NCI-H2227 (cell line): ENCODE measurements around the gene ZNF638.

ENCODE experiments used
- DNase-seq: peaks from one replicate; lab custom pipeline; 2025; ENCODE audit not compliant: unreplicated experiment; lab: John Stamatoyannopoulos, UW

The ZNF638 gene

DNA sequence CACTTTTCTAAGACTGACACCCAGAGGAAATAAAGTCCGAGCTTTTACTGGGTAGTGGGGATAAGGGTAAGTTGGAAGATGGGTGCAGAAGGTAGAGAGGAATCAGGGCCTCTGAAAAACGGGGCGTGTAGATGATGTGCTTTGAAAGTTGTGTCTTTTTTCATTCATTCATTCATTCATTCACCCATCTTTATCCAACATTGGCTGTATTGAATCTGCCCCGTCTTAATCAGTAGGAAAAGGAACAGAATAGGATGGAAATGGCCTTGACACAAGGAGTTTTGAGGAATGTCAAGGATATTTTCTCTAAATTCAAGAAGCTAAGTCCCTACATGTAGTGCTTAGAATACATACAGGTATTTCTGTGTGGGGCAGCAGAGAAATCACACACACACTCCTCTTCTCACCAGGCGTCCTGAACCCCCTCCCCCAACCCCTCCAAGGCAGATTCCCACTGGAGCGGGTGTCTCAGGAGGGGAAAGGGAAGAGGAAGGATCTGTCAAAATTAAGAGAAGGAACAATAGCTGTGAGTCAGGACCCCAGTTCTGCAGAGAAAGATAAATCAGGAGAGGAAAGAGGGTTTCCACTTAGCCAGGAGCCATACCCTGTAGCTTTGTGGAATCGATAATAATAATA lies 135.7 kb downstream of the ZNF638 start:
- DNase-seq: no peak

DNA sequence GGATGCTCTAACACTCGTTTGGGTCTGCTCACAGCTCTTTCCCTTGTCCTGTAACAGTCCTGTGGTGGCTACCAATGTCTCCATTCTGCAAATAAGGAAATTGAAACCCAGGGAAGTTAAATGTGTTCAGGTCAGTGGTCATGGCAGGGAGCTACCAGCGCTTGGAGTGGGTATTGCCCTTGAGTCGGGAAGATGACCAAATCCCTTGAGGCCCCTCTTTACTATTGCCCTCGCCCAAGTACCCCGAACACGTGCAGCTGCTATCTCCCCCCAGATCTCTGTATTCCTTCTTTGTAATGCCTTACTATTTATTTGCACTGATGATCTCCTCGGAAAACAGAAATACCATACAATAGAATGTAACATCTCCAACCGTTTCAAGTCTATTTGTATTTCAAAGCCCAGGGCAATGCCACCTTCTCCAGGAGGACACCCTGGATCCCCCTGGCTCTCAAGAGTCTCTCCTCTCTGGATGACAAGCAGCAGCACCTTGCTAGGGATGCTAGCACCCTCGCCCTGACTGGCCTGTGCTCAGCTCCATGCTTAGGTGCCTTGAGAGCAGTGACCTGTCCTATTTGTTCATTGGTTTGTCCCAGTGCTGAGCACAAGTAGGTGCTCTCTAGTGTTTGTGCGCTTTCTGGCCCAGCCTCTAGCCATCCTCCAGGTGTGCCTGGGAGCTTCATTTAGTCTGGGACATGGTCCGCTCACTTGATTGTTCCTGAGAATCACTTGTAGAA lies 136.9 kb downstream of the ZNF638 start:
- DNase-seq: no peak

DNA sequence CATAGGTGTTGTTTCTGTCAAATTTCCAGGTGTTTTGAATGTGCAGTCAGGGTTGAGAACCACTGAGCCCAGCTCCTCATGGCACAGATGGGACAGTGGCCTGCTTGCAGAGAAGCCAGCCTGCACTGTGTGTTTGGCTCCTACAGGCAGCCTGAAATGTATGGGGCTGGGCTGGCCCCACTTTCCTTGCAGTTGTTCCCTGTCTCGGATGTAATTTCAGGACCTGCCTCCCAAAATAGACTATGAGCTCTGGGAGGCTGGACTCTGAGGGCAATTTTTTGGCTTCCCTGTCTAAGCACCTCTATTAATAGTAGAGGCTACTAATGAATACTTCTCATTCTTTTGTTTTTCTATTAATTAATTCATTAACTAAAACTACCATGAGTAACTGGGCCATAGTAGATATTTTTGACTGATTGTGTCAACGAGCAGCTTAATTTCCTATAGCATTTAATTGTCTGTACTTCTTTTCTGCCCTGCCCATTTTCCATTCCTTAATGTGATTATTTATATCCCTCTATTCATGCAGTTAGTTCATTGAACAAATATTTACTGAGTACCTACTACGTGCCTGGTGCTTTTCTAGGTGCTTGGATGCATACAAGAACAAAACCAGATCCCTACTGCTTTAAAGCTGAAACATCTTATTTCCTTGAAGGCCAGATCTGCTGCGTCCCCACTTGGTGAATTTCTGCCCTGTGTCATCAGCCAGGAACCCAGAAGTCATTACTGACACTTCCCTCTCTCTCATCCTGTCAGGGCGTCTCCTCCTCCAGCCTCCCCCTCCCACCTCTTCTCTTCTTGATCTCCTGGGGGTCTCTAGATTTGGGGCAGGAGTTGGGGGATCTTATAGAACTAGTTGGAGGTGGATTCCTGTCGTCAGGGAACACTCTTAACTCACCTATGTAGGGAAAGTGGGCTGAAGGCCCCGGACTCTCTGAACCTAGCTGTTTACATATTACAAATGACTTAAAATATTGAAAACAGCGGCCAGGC lies 138.1 kb downstream of the ZNF638 start:
- DNase-seq: no peak

DNA sequence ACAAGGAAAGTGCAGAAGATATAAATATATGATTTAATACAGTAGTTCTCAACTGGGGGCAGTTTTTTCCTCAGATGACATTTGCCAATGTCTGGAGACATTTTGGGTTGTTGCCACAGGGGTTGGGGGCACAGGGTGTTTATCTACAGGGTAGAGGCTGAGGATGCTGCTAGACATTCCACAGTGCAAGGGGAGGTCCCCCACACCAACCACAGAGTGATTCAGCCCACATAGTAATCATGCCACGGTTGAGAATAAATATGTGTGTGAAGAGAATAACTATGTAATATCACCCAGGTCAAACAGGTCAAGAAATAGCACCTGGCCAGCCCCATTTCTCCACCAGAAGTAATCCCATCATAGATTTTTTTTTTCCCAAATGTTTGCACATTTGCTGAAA lies 139.7 kb downstream of the ZNF638 start:
- DNase-seq: no peak

DNA sequence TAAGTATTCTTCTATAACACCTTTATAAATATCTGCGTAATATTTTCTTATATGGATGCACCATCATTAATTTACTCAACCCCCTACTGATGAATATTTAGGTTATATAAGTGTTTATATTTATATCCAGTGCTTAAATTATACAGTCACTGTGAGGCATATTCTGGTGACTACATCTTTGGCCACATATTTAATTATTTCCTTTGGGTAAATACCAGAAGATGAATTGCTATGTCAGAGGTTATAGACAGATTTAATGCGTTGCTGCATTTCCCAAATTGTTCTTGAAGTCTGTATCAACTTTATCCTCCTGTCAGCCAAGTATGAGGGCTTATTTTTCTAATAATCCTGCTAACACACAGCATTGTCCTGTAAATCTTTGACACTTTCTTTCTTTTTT lies 140.4 kb downstream of the ZNF638 start:
- no peak for DNase-seq

DNA sequence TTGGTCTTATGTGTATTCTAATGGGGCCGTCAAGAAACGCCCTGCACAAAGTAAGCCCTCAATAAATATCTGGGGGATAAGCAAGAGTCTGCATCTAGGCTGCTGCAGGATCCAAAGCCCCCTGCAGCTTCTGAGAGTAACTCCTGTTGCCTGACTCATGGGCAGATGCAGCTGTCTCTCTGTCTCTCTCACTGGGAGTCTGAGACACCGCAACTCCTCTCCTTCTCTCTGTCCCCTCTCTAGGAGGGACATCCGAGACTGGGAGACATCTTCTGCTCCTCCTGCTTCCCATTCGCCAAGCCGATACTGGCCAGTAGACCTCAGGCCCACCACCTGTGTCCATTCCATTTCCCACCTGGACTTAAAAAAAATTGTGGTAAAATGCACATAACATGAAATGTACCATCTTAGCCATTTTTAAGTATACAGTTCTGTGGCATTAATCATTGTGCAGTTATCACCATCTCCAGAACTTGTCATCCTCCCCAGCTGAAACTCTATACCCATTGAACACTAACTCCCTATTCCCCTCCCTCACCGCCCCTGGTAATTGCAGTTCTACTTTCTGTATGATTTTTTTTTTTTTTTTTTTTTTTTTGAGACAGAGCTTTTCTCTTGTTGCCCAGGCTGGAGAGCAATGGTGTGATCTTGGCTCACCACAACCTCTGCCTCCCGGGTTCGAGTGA lies 141.9 kb downstream of the ZNF638 start:
- DNase-seq: no peak

DNA sequence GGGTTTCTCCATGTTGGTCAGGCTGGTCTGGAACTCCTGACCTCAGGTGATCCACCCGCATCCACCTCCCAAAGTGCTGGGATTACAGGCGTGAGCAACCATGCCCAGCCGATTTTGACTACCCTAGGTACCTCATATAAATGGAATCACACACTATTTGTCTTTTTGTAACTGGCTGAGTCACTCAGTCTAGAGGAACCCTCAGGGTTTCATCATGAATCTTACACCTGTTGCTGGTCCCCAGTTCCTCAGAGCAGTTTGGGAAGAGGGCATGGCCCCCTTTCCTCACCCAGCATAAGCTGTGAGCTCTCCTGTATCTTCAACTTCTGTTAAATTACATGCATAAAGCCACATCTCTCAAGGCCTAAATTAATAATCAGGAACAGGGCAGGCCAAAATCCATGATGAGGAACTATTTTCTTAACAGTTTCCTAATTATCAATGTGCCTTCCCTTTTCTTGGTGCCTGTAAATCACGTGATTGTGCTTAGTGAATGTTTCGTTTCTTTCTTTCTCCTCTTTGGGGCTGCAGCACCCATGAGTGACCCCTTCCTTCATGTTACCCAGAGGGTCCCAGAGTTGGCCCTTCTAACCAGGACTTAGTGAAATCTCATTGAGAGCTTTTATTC lies 142.6 kb downstream of the ZNF638 start:
- DNase-seq: no peak

DNA sequence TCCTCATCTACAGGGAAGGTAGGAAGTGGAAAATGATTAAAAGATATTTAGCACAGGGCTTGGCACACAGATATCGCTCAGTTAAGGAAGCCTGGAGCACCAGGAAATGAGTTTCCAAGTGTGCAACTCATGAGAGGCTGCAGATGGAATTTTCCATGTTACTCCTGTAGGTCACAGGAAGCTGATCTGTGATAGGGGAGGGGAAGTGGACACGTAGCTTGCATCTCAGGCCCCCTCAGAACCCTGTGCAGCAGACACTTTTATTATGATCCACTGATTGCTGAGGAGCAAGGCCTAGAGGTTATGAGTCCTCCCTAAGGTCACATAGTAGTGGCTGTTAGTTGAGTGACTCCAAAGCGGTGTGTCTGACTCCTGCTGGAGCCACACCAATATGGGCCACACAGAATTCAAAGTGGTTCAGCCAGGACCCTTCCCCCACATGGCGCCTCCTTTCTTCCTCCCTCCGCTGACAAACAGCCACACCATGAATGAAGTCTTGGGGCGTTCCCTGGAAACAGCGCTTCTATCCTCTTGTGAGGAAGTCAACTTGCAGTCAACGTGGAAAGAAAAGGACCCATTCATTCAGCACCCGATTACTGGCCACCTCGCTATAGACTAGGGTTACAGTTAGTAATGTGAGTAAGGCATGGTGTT lies 143.3 kb downstream of the ZNF638 start:
- DNase-seq: no peak

DNA sequence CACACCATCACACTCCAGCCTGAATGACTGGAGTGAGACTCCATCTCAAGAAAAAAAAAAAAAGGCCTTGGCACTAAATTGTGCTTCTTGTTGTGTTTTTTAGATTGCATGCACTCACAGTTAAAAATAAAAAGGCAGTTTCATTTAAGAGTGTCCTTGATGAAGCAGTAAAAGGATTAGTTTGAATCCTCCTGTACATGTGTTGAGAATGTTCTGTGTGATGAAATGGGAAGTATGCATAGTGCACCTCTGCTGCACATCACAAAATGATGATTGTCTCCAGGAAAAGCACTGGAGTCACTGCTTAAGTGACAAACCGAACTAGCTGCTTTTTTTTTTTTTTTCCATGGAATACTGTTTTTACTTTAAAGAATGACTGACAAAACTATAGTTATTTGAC lies 144.9 kb downstream of the ZNF638 start:
- DNase-seq: no peak

DNA sequence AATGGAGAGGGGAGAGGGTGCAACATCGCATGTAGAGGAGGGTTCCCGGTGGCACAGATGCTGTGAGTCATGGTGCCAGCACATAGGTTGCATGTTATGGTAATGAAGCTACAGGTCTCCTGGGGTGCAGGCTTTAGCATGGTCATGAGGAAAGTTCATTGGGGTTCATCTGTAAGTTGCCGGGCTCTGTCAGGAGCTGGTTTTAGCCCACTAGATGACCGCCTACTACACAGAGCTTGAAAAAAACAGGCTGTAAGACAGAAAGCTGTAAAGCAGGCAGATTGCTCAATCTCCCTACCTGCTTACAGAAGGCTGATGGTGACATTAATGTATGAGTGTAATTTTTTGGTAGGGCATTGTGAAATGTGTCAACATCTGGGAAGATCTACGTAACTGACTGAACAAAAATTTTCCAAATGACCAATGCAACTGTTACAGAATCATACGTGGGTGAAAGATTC lies 145.7 kb downstream of the ZNF638 start:
- DNase-seq: no peak

DNA sequence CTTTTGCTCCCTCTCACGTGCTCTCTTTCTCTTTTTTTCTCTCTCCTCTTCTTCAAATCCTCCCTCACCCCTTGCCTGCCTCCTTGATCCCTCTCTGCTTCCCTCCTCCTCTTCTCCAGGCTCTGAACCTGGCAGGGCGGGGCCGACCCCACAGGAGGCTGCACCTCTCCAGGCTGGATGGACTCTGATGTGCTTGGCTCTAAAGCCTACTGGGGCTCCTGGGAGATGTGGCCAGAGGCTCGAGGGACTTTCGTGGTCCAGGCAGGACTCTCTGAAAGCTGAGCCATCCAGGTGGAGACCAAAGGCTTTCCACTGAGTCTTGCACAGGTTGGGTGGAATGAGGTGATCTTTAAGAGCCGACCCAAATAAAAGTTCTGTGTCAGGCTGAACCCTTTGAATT lies 147.2 kb downstream of the ZNF638 start:
- DNase-seq: no peak

DNA sequence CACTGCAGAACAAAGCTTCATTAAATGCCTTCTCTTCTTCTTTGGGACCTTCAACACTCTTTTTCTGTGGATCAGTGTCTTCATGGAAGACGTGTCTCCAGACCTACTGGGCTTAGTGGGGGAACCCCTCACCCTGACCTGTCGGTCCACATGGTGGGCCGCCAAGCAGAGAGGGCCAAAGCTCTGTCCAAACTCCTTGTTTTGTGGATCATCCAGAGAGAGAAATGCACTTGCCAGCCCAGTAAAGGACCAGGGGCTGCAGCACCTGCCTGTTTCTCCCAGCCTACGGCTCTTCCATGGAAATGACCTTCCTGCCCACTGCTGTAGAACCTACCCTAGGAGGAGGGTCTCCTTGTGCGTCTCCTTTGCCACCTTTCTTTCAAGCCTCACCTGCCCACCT lies 147.7 kb downstream of the ZNF638 start:
- no peak for DNase-seq

DNA sequence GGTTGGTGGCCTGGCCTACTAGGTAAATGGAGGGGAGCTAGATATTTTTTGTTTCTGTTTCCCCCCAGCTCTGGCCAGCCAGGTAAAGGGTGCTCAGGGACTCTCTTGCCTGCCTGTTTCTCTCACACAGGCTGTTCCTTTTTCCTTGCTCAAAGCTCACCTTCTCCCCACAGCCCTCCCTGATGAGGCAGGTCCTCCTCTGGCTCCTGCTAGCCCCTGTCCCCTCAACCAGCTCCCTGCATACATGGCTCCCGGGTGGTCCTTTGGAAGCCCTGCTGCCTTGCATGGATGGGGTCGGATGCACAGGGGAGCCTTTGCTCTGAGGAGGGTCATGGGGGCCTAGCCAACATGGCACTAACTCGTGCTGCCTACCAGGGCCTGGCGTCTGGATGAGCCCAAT lies 149.5 kb downstream of the ZNF638 start:
- DNase-seq: no peak

DNA sequence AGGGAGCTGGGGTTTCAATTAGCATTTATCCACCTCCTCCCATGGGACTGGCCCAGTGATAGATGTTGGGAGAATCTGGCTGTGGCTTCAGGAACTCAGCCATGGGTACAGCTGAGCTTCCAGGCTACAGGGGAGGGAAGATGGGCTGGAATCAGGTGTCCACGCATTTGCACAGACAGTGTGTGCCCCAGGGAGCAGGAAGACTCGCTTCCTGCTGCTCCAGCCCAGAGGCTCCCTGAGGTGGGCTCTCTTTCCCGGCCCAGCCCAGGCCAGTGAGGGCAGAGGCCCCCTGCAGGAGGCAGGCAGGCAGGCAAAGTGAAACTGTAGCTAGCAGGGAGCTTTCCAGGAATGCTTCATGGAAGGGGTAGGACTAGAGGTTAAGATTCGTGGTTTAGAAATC lies 150.5 kb downstream of the ZNF638 start:
- DNase-seq: no peak

DNA sequence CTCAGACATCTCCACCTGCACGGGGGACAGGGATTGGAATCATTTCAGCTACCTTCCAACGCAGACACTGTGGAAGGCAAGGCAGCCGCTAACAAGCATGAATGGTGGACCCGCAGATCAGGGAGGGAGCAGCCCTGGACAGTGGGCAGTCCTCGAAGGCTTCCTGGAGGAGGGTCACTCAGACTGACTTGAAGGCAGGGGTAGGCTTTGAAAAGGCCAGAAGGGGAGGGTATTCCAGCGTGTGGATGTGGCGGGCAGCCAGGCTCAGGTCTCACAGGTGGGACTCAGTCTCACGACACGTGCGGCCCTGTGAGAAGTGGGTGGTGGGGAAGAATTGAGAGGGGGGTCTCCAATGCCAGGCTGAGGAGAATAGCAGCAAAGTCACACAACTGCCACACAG lies 151.7 kb downstream of the ZNF638 start:
- no peak for DNase-seq

DNA sequence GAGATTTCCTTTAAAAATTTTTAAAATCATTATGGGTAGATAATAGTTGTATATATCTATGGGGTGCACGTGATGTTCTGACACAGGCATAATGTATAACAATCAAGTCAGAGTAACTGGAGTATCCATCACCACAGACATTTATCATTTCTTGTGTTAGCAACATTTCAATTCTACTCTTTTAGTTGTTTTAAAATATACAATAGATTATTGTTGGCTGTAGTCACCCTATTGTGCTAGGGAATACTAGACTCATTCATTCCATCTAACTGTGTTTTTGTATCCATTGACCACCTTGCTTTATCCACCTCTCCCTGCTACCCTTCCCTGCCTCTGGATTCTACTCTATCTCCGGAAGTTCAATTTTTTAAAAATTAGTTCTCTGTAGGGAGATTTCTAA lies 152.8 kb downstream of the ZNF638 start:
- DNase-seq: no peak
